HepG2 (cell line): Measurements from ENCODE around the gene AKTIP. TPM values are rescaled to one million over a fixed set of nuclear protein-coding genes. Genes with fewer than 3 reads are reported as not detected.

Experiments used
- ARID4A ChIP-seq: sonication (generic); formaldehyde crosslinking; IDR thresholded peaks from 2 replicates; pipeline ENCODE4 v1.5.0; 2020; ENCODE audit warnings: mild to moderate bottlenecking, missing genetic modification reagents, borderline replicate concordance
- ERF ChIP-seq: IDR thresholded peaks from 2 replicates; pipeline ENCODE4 v1.6.1; 2018; ENCODE audit warnings: missing biosample characterization, missing genetic modification reagents
- FLYWCH1 ChIP-seq: sonication (generic); formaldehyde crosslinking; IDR thresholded peaks from 2 replicates; pipeline ENCODE4 v1.8.1; 2023; ENCODE audit warnings: mild to moderate bottlenecking, missing genetic modification reagents
- KAT7 ChIP-seq: IDR thresholded peaks from 2 replicates; pipeline ENCODE4 v1.6.1; 2018; ENCODE audit warnings: borderline replicate concordance, missing compliant biosample characterization
- NR2F6 ChIP-seq, 2 experiments: IDR thresholded peaks; 2 replicates each; pipeline ENCODE4 v1.6.1; 2016; ENCODE audit warnings: antibody characterized with exemption in 1 of 2, mild to moderate bottlenecking in 1 of 2
- PRMT3 ChIP-seq: sonication (generic); formaldehyde crosslinking; IDR thresholded peaks from 2 replicates; pipeline ENCODE4 v1.8.1; 2022; ENCODE audit warnings: low read depth, mild to moderate bottlenecking, moderate library complexity, missing genetic modification reagents, borderline replicate concordance
- SP140L ChIP-seq: sonication (generic); formaldehyde crosslinking; IDR thresholded peaks from 2 replicates; pipeline ENCODE4 v1.4.0; 2020; ENCODE audit warnings: missing genetic modification reagents, borderline replicate concordance
- THAP8 ChIP-seq: sonication (generic); formaldehyde crosslinking; IDR thresholded peaks from 2 replicates; pipeline ENCODE4 v1.5.1; 2020; ENCODE audit warnings: missing genetic modification reagents, mild to moderate bottlenecking, borderline replicate concordance
- ZBTB8A ChIP-seq: sonication (generic); formaldehyde crosslinking; IDR thresholded peaks from 2 replicates; pipeline ENCODE4 v1.4.0; 2020; ENCODE audit warnings: mild to moderate bottlenecking, low read depth, missing genetic modification reagents, borderline replicate concordance
- ZFP37 ChIP-seq: sonication (generic); formaldehyde crosslinking; IDR thresholded peaks from 2 replicates; pipeline ENCODE4 v1.4.0; 2020; ENCODE audit warnings: missing genetic modification reagents, borderline replicate concordance
- ZNF17 ChIP-seq: sonication (generic); formaldehyde crosslinking; IDR thresholded peaks from 2 replicates; pipeline ENCODE4 v1.5.0; 2020; ENCODE audit warnings: mild to moderate bottlenecking, missing genetic modification reagents
- ZNF337 ChIP-seq: sonication (generic); formaldehyde crosslinking; IDR thresholded peaks from 2 replicates; pipeline ENCODE4 v1.5.1; 2020; ENCODE audit warnings: missing genetic modification reagents, low read depth, mild to moderate bottlenecking, borderline replicate concordance
- ZNF354B ChIP-seq: sonication (generic); formaldehyde crosslinking; IDR thresholded peaks from 2 replicates; pipeline ENCODE4 v1.8.0; 2022; ENCODE audit warnings: mild to moderate bottlenecking, missing genetic modification reagents
- polyA plus RNA-seq, 8 experiments: library from polyadenylated mRNA; depleted of rRNA in 3 of 8; stranded (reverse) in 7 of 8; unstranded in 1 of 8; fragments of >200 nt; fragmentation: Illumina TruSeq in 4 of 8; extraction: Trizol in 4 of 8; gene quantifications; 2 replicates each; pipeline versions ENCODE4 v1.2.1 to v1.2.3, GENCODE V29; 2011 to 2016; ENCODE audit warnings: low read depth in 4 of 8, missing spikeins in 1 of 8, mixed read lengths in 1 of 8; ENCODE audit not compliant: insufficient read depth in 1 of 8
- total RNA-seq, 5 experiments: library from RNA; depleted of rRNA; stranded (reverse); fragments of >200 nt; fragmentation: Illumina TruSeq; extraction: Trizol; gene quantifications; 2 replicates each; pipeline ENCODE4 v1.2.3, GENCODE V29; 2016; ENCODE audit warnings: low read depth in 1 of 5
- TF ChIP-seq, protein P1 (sequence below): sonication (generic); formaldehyde crosslinking; IDR thresholded peaks from 2 replicates; pipeline ENCODE4 v1.4.0; 2020; ENCODE audit warnings: mild to moderate bottlenecking, missing genetic modification reagents
- TF ChIP-seq, protein P2 (sequence below): IDR thresholded peaks from 2 replicates; pipeline ENCODE4 v1.6.1; 2018; ENCODE audit warnings: missing genetic modification reagents
- TF ChIP-seq, protein P3 (sequence below): sonication (generic); formaldehyde crosslinking; IDR thresholded peaks from 2 replicates; pipeline ENCODE4 v1.9.0; 2021; ENCODE audit warnings: missing genetic modification reagents, mild to moderate bottlenecking, borderline replicate concordance

AKTIP gene
- total and polyA plus RNA-seq, 2 of the 13 experiments (the other 11 are each of a cell fraction or from before 2014, with no cell fraction given): 28.8 to 49.0 TPM

DNA sequence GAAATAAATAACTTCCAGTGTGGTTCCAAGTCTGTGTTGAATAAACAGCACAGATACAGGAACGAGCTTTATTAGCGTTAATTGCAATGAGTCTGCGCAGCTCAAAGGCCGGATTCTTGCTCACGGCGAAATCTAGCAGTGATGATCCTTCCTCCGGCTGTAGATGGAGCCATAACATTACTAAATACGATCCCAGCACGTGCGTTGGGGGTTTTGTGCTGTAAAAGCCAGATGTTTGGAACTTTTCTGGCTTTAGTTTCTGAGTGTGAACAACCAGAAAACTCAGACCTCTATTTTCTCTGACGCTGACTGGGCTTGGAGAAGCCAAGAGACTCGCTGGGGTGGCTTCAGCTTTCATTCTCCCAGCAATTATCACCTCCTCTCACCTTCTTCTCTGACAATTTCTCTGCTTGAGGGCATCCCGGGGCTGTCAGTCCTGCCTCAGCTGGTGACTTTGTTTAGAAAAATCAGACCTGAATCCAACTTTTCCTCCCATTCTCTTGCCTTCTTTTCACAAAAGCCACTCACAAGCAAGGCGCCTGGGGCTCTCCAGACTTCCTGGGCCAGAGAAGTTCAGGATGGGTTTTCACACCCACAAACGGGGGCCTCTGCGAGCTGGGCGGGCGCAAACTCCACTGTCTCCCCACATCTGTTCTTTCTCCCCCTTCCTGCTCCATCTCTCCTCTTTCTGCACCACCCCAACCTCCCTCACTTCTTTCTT lies 47.1 kb upstream of the AKTIP start (continued):
- TF ChIP-seq ARID4A (no peak), THAP8 (CRISPR knock-in tag) (no peak), FLYWCH1 (CRISPR knock-in tag) (no peak), KAT7 (no peak), ZNF337 (CRISPR knock-in tag) (no peak), ZNF354B (CRISPR knock-in tag) (no peak), ERF (CRISPR knock-in tag) (peak; percentile 36), NR2F6 (IDR thresholded peaks at IDR 0.05) (no peak), NR2F6 (CRISPR knock-in tag; IDR thresholded peaks at IDR 0.05) (peak; percentile 22; the same call in 1 of the 2 replicates), ZNF17 (CRISPR knock-in tag) (no peak), SP140L (peak; percentile 93), ZBTB8A (no peak), ZFP37 (no peak), PRMT3 (CRISPR knock-in tag) (no peak)
- TF ChIP-seq, protein P1, sequence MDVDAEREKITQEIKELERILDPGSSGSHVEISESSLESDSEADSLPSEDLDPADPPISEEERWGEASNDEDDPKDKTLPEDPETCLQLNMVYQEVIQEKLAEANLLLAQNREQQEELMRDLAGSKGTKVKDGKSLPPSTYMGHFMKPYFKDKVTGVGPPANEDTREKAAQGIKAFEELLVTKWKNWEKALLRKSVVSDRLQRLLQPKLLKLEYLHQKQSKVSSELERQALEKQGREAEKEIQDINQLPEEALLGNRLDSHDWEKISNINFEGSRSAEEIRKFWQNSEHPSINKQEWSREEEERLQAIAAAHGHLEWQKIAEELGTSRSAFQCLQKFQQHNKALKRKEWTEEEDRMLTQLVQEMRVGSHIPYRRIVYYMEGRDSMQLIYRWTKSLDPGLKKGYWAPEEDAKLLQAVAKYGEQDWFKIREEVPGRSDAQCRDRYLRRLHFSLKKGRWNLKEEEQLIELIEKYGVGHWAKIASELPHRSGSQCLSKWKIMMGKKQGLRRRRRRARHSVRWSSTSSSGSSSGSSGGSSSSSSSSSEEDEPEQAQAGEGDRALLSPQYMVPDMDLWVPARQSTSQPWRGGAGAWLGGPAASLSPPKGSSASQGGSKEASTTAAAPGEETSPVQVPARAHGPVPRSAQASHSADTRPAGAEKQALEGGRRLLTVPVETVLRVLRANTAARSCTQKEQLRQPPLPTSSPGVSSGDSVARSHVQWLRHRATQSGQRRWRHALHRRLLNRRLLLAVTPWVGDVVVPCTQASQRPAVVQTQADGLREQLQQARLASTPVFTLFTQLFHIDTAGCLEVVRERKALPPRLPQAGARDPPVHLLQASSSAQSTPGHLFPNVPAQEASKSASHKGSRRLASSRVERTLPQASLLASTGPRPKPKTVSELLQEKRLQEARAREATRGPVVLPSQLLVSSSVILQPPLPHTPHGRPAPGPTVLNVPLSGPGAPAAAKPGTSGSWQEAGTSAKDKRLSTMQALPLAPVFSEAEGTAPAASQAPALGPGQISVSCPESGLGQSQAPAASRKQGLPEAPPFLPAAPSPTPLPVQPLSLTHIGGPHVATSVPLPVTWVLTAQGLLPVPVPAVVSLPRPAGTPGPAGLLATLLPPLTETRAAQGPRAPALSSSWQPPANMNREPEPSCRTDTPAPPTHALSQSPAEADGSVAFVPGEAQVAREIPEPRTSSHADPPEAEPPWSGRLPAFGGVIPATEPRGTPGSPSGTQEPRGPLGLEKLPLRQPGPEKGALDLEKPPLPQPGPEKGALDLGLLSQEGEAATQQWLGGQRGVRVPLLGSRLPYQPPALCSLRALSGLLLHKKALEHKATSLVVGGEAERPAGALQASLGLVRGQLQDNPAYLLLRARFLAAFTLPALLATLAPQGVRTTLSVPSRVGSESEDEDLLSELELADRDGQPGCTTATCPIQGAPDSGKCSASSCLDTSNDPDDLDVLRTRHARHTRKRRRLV (CRISPR knock-in tag): no peak
- TF ChIP-seq, protein P2, sequence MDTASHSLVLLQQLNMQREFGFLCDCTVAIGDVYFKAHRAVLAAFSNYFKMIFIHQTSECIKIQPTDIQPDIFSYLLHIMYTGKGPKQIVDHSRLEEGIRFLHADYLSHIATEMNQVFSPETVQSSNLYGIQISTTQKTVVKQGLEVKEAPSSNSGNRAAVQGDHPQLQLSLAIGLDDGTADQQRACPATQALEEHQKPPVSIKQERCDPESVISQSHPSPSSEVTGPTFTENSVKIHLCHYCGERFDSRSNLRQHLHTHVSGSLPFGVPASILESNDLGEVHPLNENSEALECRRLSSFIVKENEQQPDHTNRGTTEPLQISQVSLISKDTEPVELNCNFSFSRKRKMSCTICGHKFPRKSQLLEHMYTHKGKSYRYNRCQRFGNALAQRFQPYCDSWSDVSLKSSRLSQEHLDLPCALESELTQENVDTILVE (CRISPR knock-in tag): 0 out of 2 replicates have a peak, but pooled peaks have one; percentile 52
- TF ChIP-seq, protein P3, sequence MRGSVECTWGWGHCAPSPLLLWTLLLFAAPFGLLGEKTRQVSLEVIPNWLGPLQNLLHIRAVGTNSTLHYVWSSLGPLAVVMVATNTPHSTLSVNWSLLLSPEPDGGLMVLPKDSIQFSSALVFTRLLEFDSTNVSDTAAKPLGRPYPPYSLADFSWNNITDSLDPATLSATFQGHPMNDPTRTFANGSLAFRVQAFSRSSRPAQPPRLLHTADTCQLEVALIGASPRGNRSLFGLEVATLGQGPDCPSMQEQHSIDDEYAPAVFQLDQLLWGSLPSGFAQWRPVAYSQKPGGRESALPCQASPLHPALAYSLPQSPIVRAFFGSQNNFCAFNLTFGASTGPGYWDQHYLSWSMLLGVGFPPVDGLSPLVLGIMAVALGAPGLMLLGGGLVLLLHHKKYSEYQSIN (CRISPR knock-in tag): no peak
